ENCODE data around the gene DNAJC5.

The DNAJC5 gene

DNA sequence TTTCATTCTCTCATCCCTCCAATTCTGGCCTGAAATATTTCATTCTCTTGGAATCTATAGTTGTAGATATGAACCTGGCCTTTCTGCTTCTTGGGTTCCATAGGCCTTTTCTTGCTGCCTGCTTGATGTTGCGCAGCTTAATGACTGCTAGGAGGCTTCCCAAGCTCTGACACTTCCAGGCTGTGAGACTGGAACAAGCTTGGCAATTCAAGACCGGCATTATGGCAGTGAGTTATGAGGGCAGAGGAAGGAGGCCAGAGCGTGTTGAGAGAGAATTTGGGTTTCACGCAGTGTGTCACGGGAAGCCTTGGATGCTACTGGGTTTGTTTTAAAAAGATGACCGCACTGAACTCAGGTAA, 948 bp upstream of the DNAJC5 start:
- Mint-ChIP-seq H3K27ac (ENCODE audit: low read depth) (peak overlapping the region; percentile 24), H3K36me3 (ENCODE audit: insufficient read depth) (peaks cover 33% of the 10 kb centered on the region), H3K4me3 (peak overlapping the region; percentile 64), H3K27me3 (no peaks in the 10 kb centered on the region), H3K4me1 (peaks cover 33% of the 10 kb centered on the region), H3K9me3 (no peaks in the 10 kb centered on the region)
- no peak for ATAC-seq (replicated peaks; ENCODE audit: extremely low read depth, poor library complexity, severe bottlenecking)
- no peak for DNase-seq (ENCODE audit: low spot score in 2 of 2)

DNA sequence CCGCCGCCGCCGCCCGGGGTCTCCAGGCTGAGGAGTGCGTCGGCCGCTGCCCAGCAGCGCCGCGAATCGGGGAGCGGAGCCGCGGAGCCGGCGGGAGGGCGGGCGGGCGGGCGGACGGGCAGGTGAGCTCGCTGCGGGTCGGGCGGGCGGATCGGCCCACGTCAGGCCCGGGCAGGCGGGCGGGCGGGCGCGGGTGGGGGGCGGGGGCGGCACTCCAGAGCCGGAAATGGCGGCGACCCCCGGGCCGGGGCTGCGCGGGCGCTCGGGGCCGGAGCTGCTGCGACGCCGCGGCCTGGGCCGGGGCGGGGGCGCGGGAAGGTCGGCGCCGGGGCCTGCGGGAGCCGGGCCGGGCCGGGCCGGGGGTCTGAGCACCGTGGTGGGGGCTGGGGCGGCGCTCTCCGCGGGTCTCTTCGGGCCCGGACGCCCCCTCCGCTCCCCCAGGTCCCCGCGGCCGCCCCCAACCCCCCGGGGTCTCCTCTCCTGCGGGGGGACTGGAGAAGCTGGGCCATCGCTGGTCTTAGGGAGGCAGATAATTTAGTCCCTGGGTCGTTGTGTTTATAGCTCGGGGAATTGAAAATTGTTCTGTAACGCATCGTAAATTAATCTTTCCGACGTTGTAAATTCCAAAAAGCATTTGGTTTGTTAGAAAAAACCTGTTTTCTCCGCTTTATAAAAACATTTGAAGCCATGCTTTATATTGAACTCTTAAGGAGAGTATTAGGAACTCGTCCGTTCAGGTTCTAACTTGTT, 451 bp downstream of the DNAJC5 start:
- DNase-seq (ENCODE audit: low spot score in 2 of 2) (no peak), ATAC-seq (replicated peaks; ENCODE audit: extremely low read depth, poor library complexity, severe bottlenecking) (peak; percentile 26)

GRCh38 chr20:63895952-63896263, 982 bp downstream of the DNAJC5 start:
- Mint-ChIP-seq H3K4me1 (peaks cover 37% of the 10 kb centered on the region), H3K27ac (ENCODE audit: low read depth) (peak overlapping the region; percentile 93), H3K27me3 (no peaks in the 10 kb centered on the region), H3K36me3 (ENCODE audit: insufficient read depth) (peaks cover 26% of the 10 kb centered on the region), H3K9me3 (no peaks in the 10 kb centered on the region), H3K4me3 (peak overlapping the region; percentile 90)
- DNase-seq (ENCODE audit: low spot score in 2 of 2) (no peak), ATAC-seq (replicated peaks; ENCODE audit: extremely low read depth, poor library complexity, severe bottlenecking) (peak; percentile 47)

More for the DNA sequence above, 451 bp downstream of the DNAJC5 start:
- Mint-ChIP-seq H3K27ac (ENCODE audit: low read depth) (peak overlapping the region; percentile 93), H3K27me3 (no peaks in the 10 kb centered on the region), H3K4me3 (peak overlapping the region; percentile 90), H3K9me3 (no peaks in the 10 kb centered on the region), H3K4me1 (peaks cover 37% of the 10 kb centered on the region), H3K36me3 (ENCODE audit: insufficient read depth) (peaks cover 29% of the 10 kb centered on the region)

DNA sequence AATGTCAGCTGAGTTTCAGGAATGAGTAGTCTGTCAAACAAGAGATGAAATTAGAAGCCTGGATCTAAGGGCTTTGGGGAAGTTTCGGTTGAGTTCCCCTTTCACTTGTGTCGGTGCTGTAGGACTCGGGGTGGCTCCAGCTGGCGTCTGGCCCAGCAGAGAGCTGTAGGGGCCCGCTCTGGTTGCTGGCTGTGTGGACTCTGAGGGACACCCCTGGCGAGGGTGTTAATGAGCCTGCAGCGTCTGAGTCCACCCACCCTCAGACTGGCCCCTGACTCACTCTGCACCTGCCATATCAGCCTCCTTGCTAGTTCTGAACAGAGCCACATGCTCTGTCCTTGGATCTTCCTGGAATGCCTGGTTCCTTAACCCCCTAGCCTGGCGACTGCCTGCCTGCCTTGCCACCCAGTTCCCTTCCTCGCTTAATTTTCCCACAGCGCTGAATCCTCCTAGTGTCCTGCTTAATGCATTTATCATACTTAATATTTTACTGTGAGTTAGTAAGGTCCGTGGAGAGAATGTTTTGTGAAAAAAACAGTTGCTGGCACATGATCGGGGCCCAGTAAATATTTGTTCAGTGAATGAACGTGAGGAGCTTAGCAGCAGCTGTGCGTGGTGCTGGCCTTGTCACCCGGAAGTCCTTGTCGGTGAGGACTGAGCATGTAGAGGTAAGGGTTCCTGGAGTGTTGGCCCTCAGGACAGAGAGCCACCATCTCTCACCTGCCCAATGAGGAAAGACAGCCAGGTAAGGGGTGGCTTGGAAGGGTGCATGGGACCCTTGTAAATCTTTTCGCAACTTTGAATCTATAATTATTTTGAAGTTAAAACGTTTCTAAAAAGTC, 1.6 kb downstream of the DNAJC5 start:
- DNase-seq (ENCODE audit: low spot score in 2 of 2) = no peak
- H3K4me1 Mint-ChIP-seq = peaks cover 41% of the 10 kb centered on the region

GRCh38 chr20:63897978-63898561, 3.1 kb downstream of the DNAJC5 start:
- ATAC-seq (replicated peaks; ENCODE audit: extremely low read depth, poor library complexity, severe bottlenecking) = no peak
- peaks cover 27% of the 10 kb centered on the region for H3K36me3 Mint-ChIP-seq (ENCODE audit: insufficient read depth)
- peak overlapping the region; percentile 90 for H3K4me3 Mint-ChIP-seq
- no peaks in the 10 kb centered on the region for H3K27me3 Mint-ChIP-seq
- no peak overlapping the region for H3K27ac Mint-ChIP-seq (ENCODE audit: low read depth)
- no peaks in the 10 kb centered on the region for H3K9me3 Mint-ChIP-seq
- DNase-seq (ENCODE audit: low spot score in 2 of 2) = no peak
- peaks cover 49% of the 10 kb centered on the region for H3K4me1 Mint-ChIP-seq

More for the DNA sequence above, 1.6 kb downstream of the DNAJC5 start:
- Mint-ChIP-seq H3K36me3 (ENCODE audit: insufficient read depth) (peaks cover 24% of the 10 kb centered on the region), H3K9me3 (no peaks in the 10 kb centered on the region), H3K4me3 (peak overlapping the region; percentile 90), H3K27ac (ENCODE audit: low read depth) (peak overlapping the region; percentile 93), H3K27me3 (no peaks in the 10 kb centered on the region)
- ATAC-seq (replicated peaks; ENCODE audit: extremely low read depth, poor library complexity, severe bottlenecking) = peak; percentile 20

DNA sequence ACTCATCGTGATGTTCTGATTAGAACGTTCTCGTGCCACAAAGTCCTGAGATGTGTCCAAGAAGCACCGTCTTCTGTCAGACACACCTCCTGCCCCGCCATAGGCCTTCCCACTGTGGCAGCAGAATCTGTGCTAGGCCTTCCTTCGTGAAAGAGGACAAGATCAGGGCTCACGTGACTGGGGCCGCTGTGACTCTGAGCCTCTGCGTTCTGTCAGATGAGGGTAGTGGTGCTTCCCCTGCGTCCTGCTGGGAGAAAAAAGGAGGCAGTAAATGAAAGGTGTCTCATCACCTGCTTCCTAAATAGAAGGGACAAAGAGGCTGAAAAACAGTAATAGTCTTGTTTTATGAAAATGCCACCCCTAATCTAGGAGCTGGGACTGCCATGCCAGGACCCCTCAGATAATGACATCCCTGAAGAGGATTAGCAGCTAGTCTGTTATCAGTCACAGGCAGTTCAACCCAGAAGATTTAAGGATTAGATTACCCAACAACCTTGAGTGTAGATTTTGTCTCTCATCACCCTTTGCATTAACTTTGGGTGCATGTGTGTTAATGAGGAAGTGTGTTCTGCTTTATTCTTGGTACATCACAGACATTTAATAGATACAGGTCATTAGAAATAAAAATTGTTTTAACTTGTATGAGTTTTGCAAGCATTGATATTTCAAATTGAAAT, 4.1 kb downstream of the DNAJC5 start:
- Mint-ChIP-seq H3K9me3 (no peaks in the 10 kb centered on the region), H3K4me1 (peaks cover 52% of the 10 kb centered on the region), H3K4me3 (no peak overlapping the region), H3K27ac (ENCODE audit: low read depth) (peak overlapping the region; percentile 35), H3K36me3 (ENCODE audit: insufficient read depth) (peaks cover 26% of the 10 kb centered on the region), H3K27me3 (no peaks in the 10 kb centered on the region)
- no peak for DNase-seq (ENCODE audit: low spot score in 2 of 2)
- ATAC-seq (replicated peaks; ENCODE audit: extremely low read depth, poor library complexity, severe bottlenecking) = no peak

- Mint-ChIP-seq H3K36me3 (ENCODE audit: insufficient read depth) (peaks cover 25% of the 10 kb centered on the region), H3K27me3 (no peaks in the 10 kb centered on the region), H3K4me1 (peaks cover 53% of the 10 kb centered on the region), H3K27ac (ENCODE audit: low read depth) (no peak overlapping the region), H3K4me3 (no peak overlapping the region), H3K9me3 (no peaks in the 10 kb centered on the region)
- DNase-seq (ENCODE audit: low spot score in 2 of 2) = no peak
- ATAC-seq (replicated peaks; ENCODE audit: extremely low read depth, poor library complexity, severe bottlenecking) = no peak
Observed at GRCh38 chr20:63900413-63900812, 5.5 kb downstream of the DNAJC5 start.

GRCh38 chr20:63903796-63904561, 9.1 kb downstream of the DNAJC5 start:
- Mint-ChIP-seq H3K9me3 (no peaks in the 10 kb centered on the region), H3K4me1 (peaks cover 34% of the 10 kb centered on the region), H3K27me3 (no peaks in the 10 kb centered on the region), H3K27ac (ENCODE audit: low read depth) (peak overlapping the region; percentile 99), H3K36me3 (ENCODE audit: insufficient read depth) (peaks cover 13% of the 10 kb centered on the region), H3K4me3 (no peak overlapping the region)
- no peak for ATAC-seq (replicated peaks; ENCODE audit: extremely low read depth, poor library complexity, severe bottlenecking)
- DNase-seq (ENCODE audit: low spot score in 2 of 2) = no peak

DNA sequence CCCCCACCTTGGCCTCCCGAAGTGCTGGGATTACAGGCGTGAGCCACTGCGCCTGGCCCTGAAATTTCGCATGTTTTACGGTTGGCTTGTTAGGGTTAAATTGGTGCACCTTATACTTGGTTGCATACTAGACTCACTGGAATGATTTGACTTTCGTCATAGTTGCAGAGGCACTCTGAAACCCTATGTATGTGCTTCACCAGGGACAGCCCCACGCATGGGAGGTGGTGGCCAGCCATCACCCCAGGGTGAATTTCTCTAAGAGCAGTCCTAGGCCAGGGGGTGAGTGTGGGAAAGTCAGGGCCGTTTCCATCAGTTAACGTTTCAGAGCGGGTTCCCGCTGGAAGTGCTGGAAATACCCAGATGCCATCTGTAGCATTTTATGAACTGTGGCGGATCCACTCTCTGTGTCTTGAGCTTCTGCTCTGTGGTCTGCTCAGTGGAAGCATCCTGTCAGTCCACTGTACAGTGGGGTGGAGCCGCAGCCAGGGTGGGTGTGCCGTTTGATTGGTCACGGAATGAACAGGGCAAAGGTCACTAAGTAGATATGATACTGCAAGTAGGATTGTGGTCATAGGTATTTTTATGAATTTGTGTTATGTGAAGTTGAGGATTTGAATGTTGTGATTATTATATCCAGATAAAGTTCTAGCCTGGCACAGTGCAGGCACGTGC, 13.2 kb downstream of the DNAJC5 start:
- peaks cover 42% of the 10 kb centered on the region for H3K4me1 Mint-ChIP-seq
- H3K27me3 Mint-ChIP-seq = no peaks in the 10 kb centered on the region
- ATAC-seq (replicated peaks; ENCODE audit: extremely low read depth, poor library complexity, severe bottlenecking) (no peak), DNase-seq (ENCODE audit: low spot score in 2 of 2) (no peak)
- peaks cover 8% of the 10 kb centered on the region for H3K36me3 Mint-ChIP-seq (ENCODE audit: insufficient read depth)
- no peak overlapping the region for H3K4me3 Mint-ChIP-seq
- peak overlapping the region; percentile 13 for H3K27ac Mint-ChIP-seq (ENCODE audit: low read depth)
- H3K9me3 Mint-ChIP-seq = no peaks in the 10 kb centered on the region

DNA sequence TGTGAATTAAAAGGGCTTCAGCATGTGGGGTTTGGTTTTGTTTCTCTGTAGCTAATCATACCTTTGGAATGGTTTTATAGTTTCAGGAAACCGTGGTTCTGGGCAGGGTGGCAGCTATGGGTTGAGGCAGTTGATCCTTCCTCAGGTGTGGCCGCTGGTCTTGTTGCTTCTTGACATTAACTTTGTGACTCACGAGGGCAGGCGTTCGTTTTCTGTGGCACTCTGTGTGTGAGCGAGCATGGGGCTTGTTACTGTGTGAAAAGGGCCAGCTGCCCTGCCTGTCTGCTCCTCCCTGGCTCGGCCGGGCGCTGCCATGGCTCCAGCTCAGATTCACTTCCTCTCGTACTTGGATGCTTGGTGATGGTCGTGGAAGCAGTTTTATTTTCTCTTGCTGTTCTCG, 16.2 kb downstream of the DNAJC5 start:
- peaks cover 5% of the 10 kb centered on the region for H3K36me3 Mint-ChIP-seq (ENCODE audit: insufficient read depth)
- peak overlapping the region; percentile 64 for H3K27ac Mint-ChIP-seq (ENCODE audit: low read depth)
- H3K4me3 Mint-ChIP-seq = no peak overlapping the region
- H3K9me3 Mint-ChIP-seq = no peaks in the 10 kb centered on the region
- ATAC-seq (replicated peaks; ENCODE audit: extremely low read depth, poor library complexity, severe bottlenecking) (no peak), DNase-seq (ENCODE audit: low spot score in 2 of 2) (no peak)
- H3K4me1 Mint-ChIP-seq = peaks cover 44% of the 10 kb centered on the region
- no peaks in the 10 kb centered on the region for H3K27me3 Mint-ChIP-seq

GRCh38 chr20:63913768-63914167, 18.8 kb downstream of the DNAJC5 start:
- no peak for ATAC-seq (replicated peaks; ENCODE audit: extremely low read depth, poor library complexity, severe bottlenecking)
- Mint-ChIP-seq H3K9me3 (no peaks in the 10 kb centered on the region), H3K4me1 (peaks cover 37% of the 10 kb centered on the region)

More at GRCh38 chr20:63913768-63914167, 18.8 kb downstream of the DNAJC5 start:
- DNase-seq (ENCODE audit: low spot score in 2 of 2) = no peak
- H3K27me3 Mint-ChIP-seq = no peaks in the 10 kb centered on the region
- H3K36me3 Mint-ChIP-seq (ENCODE audit: insufficient read depth) = peaks cover 8% of the 10 kb centered on the region
- peak overlapping the region; percentile 12 for H3K27ac Mint-ChIP-seq (ENCODE audit: low read depth)
- no peak overlapping the region for H3K4me3 Mint-ChIP-seq

Measured in central memory CD8-positive, alpha-beta T cell (primary cell).